Smooth muscle cell of trachea (primary cell): ENCODE results near the gene ATP5F1A. TPM values are rescaled to one million over a fixed set of nuclear protein-coding genes. Genes with fewer than 3 reads are reported as not detected.

Experiments
- total RNA-seq: library from RNA; depleted of rRNA; stranded (reverse); fragments of >200 nt; gene quantifications from 2 replicates; pipeline ENCODE4 v1.2.1, GENCODE V29; 2014

The ATP5F1A gene
- 696 and 1,284 TPM in 2 replicates for total RNA-seq

DNA sequence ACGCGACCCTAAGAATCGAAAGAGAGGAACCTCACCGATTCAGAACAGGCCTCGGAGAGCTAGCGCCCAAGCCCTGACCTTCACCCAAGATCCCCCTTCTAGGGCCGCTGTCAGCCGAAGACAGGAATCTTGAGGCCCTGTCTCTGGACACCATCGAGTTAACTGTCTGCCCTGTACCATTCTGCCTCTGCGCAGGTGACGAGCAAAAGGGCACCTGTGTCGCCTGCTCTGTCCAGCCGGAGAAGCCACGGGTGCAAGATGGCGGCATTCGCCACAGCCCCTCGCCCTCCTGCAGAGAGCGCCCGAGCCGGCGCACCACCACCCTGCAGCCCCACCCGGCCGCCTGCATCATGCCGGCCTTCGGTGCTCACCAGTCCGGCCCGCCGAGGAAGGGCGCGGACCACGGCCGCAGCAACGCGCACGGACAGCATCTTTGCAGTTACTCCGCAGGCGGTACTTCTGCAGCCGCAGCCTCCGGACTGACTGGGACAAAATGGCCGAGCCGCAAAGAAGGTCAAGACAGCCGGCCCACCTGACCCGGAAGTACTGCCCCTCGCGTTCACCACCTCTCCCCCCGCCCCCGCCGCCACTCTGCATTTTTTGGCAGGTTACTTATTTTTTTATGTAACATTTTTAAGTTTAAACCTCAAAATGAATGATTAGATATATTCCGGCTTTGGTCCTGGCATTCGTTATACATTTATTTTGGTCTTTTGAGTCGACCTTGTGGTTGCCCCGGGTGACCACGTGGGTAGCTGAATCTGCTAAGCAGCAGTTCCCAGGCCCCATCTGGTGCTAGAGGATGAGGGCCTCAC, at the start of gene ATP5F1A:
ATP5F1A (minus strand) TSS at position 496 of the 815 bp plus-strand sequence; CDS start at position 431, 65 bp downstream.

DNA sequence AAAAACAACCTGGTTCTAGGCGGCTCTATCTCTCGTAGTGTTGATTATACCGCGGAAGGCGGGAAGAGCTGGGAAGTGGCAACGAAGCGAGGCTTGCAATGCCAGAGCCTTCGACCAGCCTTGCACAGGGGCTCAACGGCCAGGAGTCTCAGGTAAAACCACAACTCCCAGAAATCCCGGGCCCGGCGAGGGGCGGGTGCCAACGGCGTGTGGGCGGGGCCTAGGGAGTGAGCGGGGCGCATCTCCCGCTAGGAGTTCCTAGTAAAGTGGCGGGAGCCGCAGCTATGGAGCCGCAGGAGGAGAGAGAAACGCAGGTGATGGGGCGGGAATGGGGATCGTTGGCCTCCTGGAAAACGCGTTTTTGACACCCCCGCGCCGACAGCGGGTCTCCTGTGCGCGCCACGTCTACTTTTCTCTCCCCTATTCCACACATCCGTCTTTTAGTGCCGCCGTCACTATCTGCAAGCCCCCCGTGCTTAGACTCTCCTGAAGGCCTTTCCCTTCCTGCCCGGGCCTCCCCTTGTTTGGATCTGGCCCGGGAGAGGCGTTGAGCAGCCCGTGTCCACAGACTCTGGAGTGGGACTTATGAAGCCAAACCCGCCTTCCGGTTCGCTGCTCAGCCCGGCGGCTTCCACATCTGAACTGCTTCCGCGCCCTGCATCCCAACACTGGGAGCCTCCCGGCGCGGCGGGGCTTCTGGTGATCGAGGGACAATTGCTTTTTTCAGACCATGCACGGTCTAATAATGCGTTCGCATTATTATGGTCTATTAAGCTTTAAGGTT, 6.2 kb upstream of the ATP5F1A start, which contains the start of gene HAUS1:
HAUS1 (plus strand) TSS at position 258 of the 784 bp plus-strand sequence; CDS start at position 285, 27 bp downstream.

DNA sequence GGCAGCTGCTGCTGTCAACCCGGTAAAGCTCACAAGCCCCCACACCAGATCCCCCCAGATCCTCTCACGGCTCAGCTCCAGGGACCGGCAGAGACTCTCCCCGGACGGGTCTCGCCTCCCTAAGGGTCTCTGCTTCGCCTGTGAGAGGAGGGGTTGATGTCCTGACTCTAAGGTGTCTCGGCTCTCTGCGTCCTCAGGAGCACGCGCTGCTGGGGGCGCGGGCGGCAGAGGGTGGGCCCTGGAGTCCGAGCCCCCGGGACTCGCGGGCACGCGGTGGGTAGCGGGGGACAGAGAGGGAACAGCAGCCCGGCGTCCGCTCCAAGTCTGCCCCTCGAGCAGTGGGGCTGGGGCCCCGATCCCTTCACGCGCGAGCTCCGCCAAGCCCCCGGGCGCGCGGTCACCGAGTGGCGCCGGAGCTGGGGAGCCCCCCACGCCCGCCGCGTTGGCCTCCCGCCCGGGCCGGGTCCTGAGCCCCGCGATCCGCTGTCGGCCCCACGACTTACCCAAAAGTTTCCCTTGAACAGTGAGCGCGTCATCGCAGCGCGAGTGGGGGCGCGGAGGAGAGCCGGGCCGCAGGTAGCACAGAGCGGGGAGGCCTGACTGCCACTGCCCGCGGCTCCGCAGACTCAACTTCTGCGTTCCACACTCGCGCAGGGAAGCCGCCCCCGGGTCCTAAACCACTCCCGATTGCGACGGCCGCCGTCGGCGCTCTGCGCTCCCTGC, 26.3 kb downstream of the ATP5F1A start, which contains the start of gene PSTPIP2:
PSTPIP2 (minus strand) TSS at position 608 of the 723 bp plus-strand sequence; CDS start at position 536, 72 bp downstream.

Other genes with a start within 250 kb of the ATP5F1A start
- 79.1 and 88.3 TPM in 2 replicates for gene EPG5, start 131.0 kb downstream of the ATP5F1A start, total RNA-seq
- gene PSTPIP2, start 26.0 kb downstream of the ATP5F1A start, total RNA-seq, result 7.3 and 11.5 TPM in 2 replicates
- gene HAUS1, start 6.1 kb upstream of the ATP5F1A start, total RNA-seq, result 59.2 and 110 TPM in 2 replicates